Measurements from ENCODE around the gene GRM4. TPM values are rescaled to one million over a fixed set of nuclear protein-coding genes. Genes with fewer than 3 reads are reported as not detected.

GRM4 gene
- polyA plus RNA-seq, 1 of the 3 experiments (the other 2 are of a cell fraction) = not detected

GRCh38 chr6:34170346-34170745 is 24.5 kb upstream of the GRM4 start:
- no peaks in the 10 kb centered on the region for H3K27me3 ChIP-seq (ENCODE audit: insufficient read depth)
- no peak overlapping the region for H3K9ac ChIP-seq
- H3K36me3 ChIP-seq (replicated peaks in 1 of 2; ENCODE audit: control insufficient read depth in 1 of 2, insufficient read depth in 2 of 2, low read length in 1 of 2) = no peaks in the 10 kb centered on the region
- H3F3A ChIP-seq (replicated peaks; ENCODE audit: insufficient read depth) = no peaks in the 10 kb centered on the region
- H3K9me2 ChIP-seq = no peaks in the 10 kb centered on the region
- H4K20me1 ChIP-seq (ENCODE audit: insufficient read depth) = no peaks in the 10 kb centered on the region
- H3K9me3 ChIP-seq = no peaks in the 10 kb centered on the region
- H3K4me2 ChIP-seq = no peak overlapping the region
- ChIA-PET POLR2A (no interaction called here), CTCF (interaction anchor here (0.6 to 1.2 kb wide), 3 partner anchors 26 to 347 kb away, joined by 3 read pairs; no protein-coding TSS in a partner anchor)
- DNase-seq = no peak
- H2AFZ ChIP-seq (ENCODE audit: low read depth) = no peak overlapping the region
- TF ChIP-seq CHD2 (IDR thresholded peaks at IDR 0.05; ENCODE audit: low read length, partially characterized antibody) (no peak), GABPA (IDR thresholded peaks at IDR 0.05; ENCODE audit: low read depth) (no peak), GATA2 (CRISPR knock-in tag; IDR thresholded peaks at IDR 0.05) (no peak), FOXM1 (IDR thresholded peaks at IDR 0.05; ENCODE audit: low read depth) (no peak), FOSL2 (IDR thresholded peaks at IDR 0.05; ENCODE audit: borderline replicate concordance, low read depth) (no peak), TAF1 (IDR thresholded peaks at IDR 0.05; ENCODE audit: borderline replicate concordance, low read depth, low read length) (no peak), MXI1 (IDR thresholded peaks at IDR 0.05; ENCODE audit: low read depth, low read length) (no peak), RAD21 (IDR thresholded peaks at IDR 0.05; ENCODE audit: low read length) (no peak), EZH2phosphoT487 (IDR thresholded peaks at IDR 0.05; ENCODE audit: borderline replicate concordance, low read depth) (no peak), MAX (IDR thresholded peaks at IDR 0.05; ENCODE audit: low read depth) (no peak), USF2 (IDR thresholded peaks at IDR 0.05; ENCODE audit: borderline replicate concordance, low read depth, low read length) (no peak), EP300 (IDR thresholded peaks at IDR 0.05; ENCODE audit: borderline replicate concordance in 1 of 2, low read depth in 1 of 2, low read length in 1 of 2) (no peak), RCOR1 (IDR thresholded peaks at IDR 0.05; ENCODE audit: low read length) (no peak), ZBTB33 (IDR thresholded peaks at IDR 0.05; ENCODE audit: borderline replicate concordance, low read depth) (no peak), IRF3 (IDR thresholded peaks at IDR 0.05; ENCODE audit: low read depth, low read length) (no peak), SMC3 (IDR thresholded peaks at IDR 0.05; ENCODE audit: low read depth, low read length) (no peak), FOXJ3 (CRISPR knock-in tag; IDR thresholded peaks at IDR 0.05) (no peak), MEF2A (IDR thresholded peaks at IDR 0.05; ENCODE audit: borderline replicate concordance, low read depth) (no peak), NFIC (IDR thresholded peaks at IDR 0.05; ENCODE audit: borderline replicate concordance) (no peak)
- H3K27ac ChIP-seq (ENCODE audit: low read depth in 2 of 2, low read length in 1 of 2) = no peak overlapping the region
- WGBS (ENCODE audit: low lambda C conversion rate) = 67% methylated on average over 4 of the region's 4 CpGs
- no peak overlapping the region for H3K4me3 ChIP-seq (ENCODE audit: low read depth in 2 of 2, low read length in 1 of 2)
- H3K4me1 ChIP-seq (ENCODE audit: control insufficient read depth in 1 of 2, insufficient read depth in 2 of 2, low read depth in 1 of 2, low read length in 1 of 2) = no peaks in the 10 kb centered on the region
- no peaks in the 10 kb centered on the region for H3K79me2 ChIP-seq (ENCODE audit: insufficient read depth)

Data from SK-N-SH (cell line).